ENCODE measurements around the gene TTLL9.

TTLL9 gene

DNA sequence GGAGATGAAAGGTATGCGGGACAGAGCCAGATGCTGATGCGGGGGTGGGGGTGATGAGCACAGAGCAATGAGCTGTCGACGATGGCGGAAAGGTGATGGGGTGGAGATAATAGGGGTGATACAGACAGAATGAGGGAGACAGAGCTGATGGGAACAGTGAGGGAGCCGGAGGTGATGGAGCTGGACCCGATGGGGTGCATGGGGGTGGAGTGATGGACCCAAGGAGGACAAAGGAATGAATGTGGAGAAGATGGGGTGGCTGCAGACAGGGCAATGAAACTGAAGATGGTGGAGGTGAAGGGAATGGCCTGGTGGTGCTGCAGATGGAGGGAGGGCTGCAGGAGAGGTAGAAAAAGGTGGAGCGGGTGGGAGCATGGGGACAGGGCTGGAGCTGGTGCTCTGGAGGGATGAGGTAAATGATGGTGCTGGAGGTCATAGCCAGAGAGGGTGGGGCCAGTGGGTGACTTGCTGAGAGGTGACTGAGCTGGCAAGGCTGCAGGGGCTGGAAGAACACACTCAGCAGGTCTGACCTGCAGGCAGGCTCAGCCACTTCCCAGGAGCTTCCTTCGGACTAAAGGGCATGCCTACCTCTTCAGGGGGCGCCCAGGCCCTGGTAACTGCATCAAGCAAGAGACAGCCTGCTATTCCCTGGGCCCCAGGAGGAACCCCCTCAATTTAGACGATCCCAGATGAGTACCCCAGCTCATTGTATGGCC is 19.0 kb upstream of the TTLL9 start:
- H3K27me3 ChIP-seq (replicated peaks), result peaks cover 12% of the 10 kb centered on the region

DNA sequence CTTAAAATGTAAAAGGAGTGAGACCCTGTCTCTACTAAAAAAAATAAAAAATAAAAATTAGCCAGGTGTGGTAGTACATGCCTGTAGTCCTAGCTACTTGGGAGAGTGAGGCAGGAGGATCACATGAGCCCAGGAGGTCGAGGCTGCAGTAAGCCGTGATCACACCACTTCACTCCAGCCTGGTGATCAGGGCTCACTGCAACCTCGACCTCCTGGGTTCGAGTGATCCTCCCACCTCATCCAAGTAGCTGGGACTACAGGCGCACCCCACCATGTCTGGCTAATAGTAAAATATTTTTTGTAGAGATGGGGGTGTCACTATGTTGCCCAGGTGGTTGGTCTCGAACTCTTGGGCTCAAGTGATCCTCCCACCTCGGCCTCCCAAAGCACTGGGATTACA is 17.0 kb upstream of the TTLL9 start:
- in situ Hi-C loops (cut with HindIII; ENCODE audit: low pct_ligation_motif_present, low sequenced_read_pairs), result no loop called here
- DNase-seq, result no peak
- Histone ChIP-seq H3K27me3 (replicated peaks) (peaks cover 15% of the 10 kb centered on the region), H3K4me3 (ENCODE audit: low read depth, low read length) (no peak overlapping the region), H3K27ac (no peak overlapping the region), H3K36me3 (replicated peaks) (no peaks in the 10 kb centered on the region)
- TF ChIP-seq, protein P1, sequence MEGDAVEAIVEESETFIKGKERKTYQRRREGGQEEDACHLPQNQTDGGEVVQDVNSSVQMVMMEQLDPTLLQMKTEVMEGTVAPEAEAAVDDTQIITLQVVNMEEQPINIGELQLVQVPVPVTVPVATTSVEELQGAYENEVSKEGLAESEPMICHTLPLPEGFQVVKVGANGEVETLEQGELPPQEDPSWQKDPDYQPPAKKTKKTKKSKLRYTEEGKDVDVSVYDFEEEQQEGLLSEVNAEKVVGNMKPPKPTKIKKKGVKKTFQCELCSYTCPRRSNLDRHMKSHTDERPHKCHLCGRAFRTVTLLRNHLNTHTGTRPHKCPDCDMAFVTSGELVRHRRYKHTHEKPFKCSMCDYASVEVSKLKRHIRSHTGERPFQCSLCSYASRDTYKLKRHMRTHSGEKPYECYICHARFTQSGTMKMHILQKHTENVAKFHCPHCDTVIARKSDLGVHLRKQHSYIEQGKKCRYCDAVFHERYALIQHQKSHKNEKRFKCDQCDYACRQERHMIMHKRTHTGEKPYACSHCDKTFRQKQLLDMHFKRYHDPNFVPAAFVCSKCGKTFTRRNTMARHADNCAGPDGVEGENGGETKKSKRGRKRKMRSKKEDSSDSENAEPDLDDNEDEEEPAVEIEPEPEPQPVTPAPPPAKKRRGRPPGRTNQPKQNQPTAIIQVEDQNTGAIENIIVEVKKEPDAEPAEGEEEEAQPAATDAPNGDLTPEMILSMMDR (IDR thresholded peaks at IDR 0.05; ENCODE audit: low read depth, low read length, missing control alignments), result no peak

More for the DNA sequence above, 19.0 kb upstream of the TTLL9 start:
- no peak for DNase-seq
- in situ Hi-C loops (cut with HindIII; ENCODE audit: low pct_ligation_motif_present, low sequenced_read_pairs), result no loop called here
- Histone ChIP-seq H3K27ac (no peak overlapping the region), H3K36me3 (replicated peaks) (no peaks in the 10 kb centered on the region), H3K4me3 (ENCODE audit: low read depth, low read length) (no peak overlapping the region)
- TF ChIP-seq, protein P1 (IDR thresholded peaks at IDR 0.05; ENCODE audit: low read depth, low read length, missing control alignments), result no peak

DNA sequence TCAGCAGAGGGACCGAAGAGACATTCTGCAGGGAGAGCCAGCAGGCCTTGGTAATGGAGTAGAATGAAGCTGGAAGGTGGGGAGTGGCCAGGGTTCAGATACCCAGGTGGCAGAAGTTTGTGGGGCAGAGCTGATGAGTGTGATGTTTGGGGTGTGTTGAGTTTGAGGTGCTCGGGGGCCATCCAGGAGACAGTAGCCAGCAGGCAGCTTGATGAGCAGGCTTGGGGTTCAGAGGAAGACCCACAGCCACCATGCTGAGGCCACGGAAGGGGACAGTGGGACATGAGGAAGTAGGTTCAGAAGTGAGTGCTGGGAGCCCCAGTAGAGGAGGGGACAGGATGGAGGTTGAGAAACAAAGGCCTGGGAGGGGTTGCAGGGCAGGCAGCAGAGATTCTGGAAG is 13.9 kb upstream of the TTLL9 start:
- Histone ChIP-seq H3K27me3 (replicated peaks) (peaks cover 19% of the 10 kb centered on the region), H3K36me3 (replicated peaks) (no peaks in the 10 kb centered on the region), H3K4me3 (ENCODE audit: low read depth, low read length) (no peak overlapping the region), H3K27ac (no peak overlapping the region)
- in situ Hi-C loops (cut with HindIII; ENCODE audit: low pct_ligation_motif_present, low sequenced_read_pairs), result no loop called here
- TF ChIP-seq, protein P1 (IDR thresholded peaks at IDR 0.05; ENCODE audit: low read depth, low read length, missing control alignments), result no peak
- DNase-seq, result no peak

DNA sequence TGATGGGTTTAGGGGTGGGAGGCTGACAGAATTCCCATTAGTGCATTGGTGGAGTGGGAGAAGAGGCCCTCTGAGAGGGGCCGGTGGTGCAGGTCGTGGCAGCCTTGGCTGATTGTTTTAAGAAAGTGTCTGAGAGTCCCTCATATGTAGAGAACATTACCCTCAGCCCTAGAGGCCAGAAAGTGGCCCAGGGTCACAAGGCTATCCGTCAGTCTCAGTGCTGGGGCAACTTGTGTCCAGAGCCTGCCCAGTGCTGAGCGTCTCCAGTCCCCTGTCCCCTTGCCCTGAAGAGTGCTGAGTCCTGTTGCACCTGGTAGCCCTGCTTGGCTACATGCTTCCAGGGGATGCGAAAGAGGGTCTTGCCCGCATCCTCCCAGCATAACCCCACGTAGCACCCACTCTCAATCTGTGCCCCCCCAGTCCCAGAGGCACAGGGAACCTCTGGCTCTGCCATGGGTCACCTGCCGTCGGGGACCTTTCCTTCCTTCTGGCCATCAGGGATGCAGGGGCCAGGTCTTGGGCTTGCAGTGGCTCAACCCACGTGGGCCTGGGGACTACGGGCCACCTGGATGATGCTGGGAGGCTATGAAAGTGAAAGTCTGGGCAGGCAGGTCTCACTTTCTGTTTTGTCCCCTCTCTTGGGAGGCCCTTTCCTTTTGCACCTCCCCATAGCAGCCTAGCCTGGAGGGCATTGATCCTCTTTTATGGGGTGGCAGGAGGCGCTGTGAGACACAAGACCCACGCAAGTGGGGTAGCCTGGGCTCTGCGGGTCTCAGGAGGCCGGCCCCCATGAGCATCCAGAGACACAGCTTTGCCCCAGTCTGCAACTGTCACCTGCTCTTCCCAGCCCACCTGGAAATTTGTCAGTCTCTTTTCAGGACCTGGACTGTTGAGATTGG is 12.3 kb upstream of the TTLL9 start:
- in situ Hi-C loops (cut with HindIII; ENCODE audit: low pct_ligation_motif_present, low sequenced_read_pairs), result no loop called here
- no peak overlapping the region for H3K4me3 ChIP-seq (ENCODE audit: low read depth, low read length)
- no peak overlapping the region for H3K27ac ChIP-seq
- H3K36me3 ChIP-seq (replicated peaks), result no peaks in the 10 kb centered on the region
- peaks cover 19% of the 10 kb centered on the region for H3K27me3 ChIP-seq (replicated peaks)
- DNase-seq, result no peak
- TF ChIP-seq, protein P1 (IDR thresholded peaks at IDR 0.05; ENCODE audit: low read depth, low read length, missing control alignments), result no peak

DNA sequence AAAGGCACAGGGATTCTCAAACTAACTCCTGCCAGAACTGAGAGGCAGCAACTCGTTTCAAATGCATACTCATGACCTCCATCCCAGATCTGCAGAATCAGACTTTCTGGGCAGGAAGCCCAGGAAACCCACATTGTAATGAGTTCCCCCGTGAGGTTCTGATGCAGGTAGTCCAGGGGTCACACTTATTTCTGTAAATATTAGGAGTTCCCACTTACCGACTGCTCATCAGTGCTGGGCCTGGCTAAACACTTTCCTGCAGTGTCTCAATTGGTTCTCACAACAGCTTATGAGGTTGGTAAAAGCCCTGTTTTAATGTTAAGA is 11.7 kb upstream of the TTLL9 start:
- no peak overlapping the region for H3K4me3 ChIP-seq (ENCODE audit: low read depth, low read length)
- no peak overlapping the region for H3K27ac ChIP-seq
- no peaks in the 10 kb centered on the region for H3K36me3 ChIP-seq (replicated peaks)
- DNase-seq, result no peak
- in situ Hi-C loops (cut with HindIII; ENCODE audit: low pct_ligation_motif_present, low sequenced_read_pairs), result no loop called here
- TF ChIP-seq, protein P1 (IDR thresholded peaks at IDR 0.05; ENCODE audit: low read depth, low read length, missing control alignments), result no peak
- peaks cover 19% of the 10 kb centered on the region for H3K27me3 ChIP-seq (replicated peaks)

Data from brain microvascular endothelial cell (primary cell).